ENCODE data around the gene LRRTM4. TPM values are rescaled to one million over a fixed set of nuclear protein-coding genes. Genes with fewer than 3 reads are reported as not detected.
"Not testable (repeated sequence)": the region's sequence is repeated elsewhere in the genome, so short reads cannot be mapped to it uniquely, and the experiment has no call there.

The LRRTM4 gene
- total RNA-seq, 1 donor from 2014 or later = not detected

DNA sequence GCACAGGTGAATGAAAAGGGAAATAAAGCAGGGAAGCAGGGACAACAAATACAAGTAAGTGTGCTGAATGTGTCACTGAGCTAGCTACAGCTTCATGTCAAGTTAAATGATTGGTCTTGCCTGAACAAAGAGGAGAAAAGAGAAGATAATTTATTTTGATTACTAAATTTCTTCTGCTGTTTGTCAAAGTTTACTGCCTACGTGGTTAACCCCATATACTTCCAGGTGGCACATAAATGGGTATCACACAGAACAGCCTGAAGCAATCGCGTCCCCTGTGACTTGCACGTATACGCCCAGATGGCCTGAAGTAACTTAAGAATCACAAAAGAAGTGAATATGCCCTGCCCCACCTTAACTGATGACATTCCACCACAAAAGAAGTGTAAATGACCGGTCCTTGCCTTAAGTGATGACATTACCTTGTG lies 434.2 kb downstream of the LRRTM4 start:
- DNase-seq (ENCODE audit: low read depth) = no peak

DNA sequence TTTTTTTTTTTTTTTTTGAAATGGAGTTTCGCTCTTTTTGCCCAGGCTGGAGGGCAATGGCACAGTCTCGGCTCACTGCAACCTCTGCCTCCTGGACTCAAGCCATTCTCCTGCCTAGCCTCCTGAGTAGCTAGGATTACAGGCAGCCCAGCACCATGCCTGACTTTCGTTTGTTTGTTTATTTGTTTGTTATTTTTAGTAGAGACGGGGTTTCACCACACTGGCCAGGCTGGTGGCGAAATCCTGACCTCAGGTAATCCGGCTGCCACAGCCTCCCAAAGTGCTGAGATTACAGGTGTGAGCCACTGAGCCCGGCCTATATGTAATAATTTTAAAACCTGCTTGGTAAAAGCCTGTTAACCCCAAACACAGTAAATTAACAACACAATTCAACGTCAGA lies 435.7 kb downstream of the LRRTM4 start:
- no peak for DNase-seq (ENCODE audit: low read depth)

DNA sequence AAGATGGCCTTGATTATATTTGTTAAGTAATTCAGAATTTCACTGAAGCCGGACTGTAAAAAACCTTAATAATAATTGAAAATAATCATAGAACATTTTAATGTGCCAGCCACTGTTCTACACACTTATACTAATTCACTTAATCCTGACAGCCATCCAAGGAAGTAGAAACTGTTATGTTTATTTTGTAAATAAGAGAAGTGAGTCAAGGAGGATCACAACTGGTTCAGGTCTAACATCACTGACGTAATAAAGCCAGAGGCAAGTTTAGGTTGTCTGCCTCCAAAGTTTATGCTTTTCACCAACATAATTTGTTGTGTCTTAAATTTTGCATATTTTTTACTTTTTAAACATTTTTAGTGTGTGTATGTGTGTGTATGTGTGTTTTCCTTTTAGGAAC lies 436.1 kb downstream of the LRRTM4 start:
- no peak for DNase-seq (ENCODE audit: low read depth)

DNA sequence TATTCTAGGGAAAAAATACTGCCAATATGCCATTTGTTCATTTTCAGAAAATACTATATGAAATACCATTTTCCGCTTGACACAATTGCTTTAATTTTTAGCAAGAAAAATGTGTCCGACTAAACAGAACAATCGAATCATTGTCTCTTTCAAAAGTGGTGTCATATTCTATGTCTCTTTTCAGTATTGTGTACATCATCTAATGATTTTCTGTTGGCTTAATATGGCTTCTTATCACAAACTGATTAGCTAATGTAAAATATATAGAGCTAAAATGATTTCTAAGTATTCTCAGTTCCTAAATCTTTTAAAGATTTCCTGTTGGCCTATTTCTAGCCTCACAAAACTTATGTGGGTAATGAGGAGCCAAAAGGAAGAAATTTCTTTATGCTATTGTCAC lies 436.6 kb downstream of the LRRTM4 start:
- DNase-seq (ENCODE audit: low read depth) = no peak

DNA sequence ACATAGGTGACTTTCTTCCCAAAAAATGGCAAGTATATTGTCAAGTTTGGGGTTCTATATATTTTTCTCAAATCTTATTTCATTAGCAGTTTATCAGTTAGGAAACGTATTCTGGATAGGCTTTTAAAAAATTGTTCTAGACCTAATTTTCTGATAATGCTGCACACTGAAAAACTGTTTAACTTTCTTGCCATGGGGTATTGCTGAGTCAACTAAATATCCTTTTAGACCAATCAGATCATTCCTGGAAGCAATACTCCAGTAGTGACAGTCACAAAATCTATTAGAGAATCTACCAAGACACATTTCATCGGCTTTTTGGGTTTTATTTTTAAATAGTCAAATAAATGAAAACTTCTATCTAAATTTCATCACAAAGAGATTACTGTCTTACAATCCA lies 440.6 kb downstream of the LRRTM4 start:
- DNase-seq (ENCODE audit: low read depth) = no peak

DNA sequence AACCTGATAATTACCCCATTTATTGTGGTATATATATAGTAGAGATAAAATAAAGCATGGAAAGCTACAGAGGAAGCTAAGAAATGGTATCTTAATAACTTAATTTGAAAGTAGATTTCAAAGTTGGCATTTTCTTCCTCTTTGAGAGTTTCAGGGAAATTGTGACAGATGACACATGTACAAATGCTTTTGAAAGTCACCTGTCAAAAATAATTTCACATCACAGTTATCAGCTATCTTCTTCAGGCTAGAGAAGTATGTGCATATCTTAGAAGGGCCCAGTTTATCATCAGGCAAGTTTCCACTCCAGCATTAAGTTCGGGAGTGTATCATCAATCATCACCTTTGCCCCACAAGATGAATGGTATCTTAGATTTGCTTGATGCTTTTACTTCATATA lies 457.9 kb downstream of the LRRTM4 start:
- no peak for DNase-seq (ENCODE audit: low read depth)

DNA sequence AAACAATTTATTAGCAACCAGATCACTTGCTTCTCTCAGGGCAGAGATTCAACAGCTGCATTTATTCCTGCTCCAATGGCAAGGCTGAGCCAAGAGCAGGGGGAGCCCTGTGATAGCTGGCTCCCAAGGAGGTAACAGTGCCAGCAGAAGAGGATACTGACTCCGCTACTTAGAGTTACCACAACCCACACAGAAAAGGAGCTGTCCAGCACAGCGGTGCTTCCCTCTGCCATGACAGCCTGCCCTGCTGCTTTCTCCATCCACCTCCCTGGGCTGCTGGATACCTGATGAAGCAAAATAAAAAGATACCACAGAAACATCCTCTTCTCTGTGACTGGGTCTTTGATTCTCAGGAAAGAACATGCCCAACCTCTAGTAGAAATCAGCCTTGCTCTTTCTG lies 467.2 kb downstream of the LRRTM4 start:
- no peak for DNase-seq (ENCODE audit: low read depth)

DNA sequence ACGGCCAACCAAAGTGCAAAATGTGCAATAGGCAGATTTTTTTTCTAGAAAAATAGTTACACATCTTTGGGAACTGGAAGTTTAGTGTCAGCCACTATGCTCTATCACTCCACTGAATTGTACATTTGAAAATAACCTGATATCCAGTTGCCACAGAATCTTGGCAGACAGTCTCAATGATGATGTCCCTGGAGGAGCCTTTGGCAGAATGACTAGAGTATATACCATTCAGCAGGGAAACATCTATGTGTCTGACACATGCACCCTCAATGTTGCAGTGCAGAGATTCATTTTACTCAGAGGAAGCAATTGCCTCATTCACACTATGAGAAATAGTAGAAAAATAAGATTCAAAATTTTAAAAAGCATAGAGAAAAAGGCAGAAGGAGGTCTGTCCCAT lies 475.8 kb downstream of the LRRTM4 start:
- DNase-seq (ENCODE audit: low read depth) = no peak

DNA sequence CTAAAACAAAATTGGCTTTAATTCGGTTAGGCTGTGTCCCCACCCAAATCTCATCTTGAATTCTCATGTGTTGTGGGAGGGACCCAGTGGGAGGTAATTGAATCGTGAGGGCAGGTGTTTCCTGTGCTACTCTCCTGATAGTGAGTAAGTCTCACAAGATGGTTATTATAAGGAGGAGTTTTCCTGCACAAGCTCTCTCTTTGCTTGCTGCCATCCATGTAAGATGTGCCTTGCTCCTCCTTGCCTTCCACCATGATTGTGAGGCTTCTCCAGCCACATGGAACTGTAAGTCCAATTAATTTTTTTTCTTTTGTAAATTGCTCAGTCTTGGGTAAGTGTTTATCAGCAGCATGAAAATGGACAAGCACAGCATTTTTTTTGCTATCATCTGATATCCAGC lies 476.7 kb downstream of the LRRTM4 start:
- not testable (repeated sequence) for DNase-seq (ENCODE audit: low read depth)

DNA sequence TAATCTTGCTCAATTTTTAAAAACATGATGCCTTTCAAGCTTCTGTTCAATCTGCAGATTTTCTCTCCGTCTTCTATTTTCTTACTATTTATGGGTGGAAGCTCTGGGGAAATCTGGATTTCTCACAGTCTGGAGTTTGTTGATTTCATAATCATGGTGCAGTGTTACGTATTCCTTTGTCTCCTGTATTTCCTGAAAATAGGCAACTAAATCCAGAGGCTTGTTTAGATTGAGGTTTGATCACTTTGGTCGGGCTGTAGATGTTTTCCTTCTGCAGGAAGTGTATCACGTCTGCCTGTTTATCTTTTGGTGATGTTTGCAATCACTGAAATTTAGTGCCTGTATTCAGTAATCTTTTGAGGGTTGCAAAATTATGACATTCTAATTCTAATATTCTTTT lies 487.7 kb downstream of the LRRTM4 start:
- no peak for DNase-seq (ENCODE audit: low read depth)

DNA sequence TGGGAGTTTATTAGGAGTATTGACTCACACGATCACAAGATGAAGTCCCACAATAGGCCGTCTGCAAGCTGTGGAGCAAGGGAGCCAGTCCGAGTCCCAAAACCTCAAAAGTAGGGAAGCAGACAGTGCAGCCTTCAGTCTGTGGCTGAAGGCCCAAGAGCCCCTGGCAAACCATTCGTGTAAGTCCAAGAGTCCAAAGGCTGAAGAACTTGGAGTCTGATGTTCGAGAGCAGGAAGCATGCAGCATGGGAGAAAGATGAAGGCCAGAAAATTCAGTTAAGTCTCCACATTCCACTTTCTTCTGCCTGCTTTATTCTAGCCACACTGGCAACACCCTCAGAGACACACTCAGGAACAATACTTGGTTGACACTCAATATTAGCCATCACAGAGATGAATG lies 492.9 kb downstream of the LRRTM4 start:
- not testable (repeated sequence) for DNase-seq (ENCODE audit: low read depth)

DNA sequence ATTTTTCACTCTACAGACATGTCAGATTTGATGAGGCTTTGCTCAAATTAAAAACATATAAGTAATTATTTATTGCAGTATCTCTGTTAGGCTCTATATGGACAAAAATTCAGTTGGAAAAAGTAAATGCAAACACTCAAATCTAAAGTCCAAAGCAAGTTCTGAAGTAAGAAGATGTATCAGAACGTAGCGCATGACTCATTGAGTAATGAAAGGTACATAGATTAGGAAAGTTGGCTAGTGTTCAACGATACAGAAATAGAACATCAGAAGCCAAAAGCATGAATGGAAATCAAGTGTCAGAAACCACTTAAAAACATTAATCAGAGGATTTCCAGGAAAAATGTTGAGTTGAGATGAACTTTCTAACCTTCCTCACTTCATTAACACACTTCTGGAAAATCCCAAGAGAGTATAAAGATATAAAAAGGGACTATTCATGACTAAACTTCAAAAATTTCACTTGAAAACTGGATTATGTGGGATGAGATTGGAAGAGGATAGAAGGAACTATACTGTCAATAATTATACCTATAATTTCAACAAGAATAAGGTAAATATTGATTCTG lies 494.1 kb downstream of the LRRTM4 start:
- DNase-seq (ENCODE audit: low read depth) = no peak

DNA sequence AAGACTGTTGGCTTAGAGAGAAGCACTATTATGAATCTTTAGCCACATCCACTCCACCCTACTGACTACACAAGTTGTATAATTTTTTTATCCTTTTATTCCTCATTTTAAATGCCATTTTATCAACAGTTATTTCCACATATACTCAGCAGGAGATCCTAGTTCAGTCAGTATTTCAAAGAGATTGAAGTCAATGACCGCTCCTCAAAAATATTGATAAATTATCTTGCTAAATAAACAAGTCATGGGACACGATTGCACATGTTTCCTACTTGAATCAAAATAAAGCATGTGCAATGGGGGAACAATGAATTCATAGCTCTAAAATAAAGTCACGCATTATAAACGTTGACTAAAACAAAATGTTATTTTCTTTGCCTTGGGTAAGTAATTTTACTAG lies 496.5 kb downstream of the LRRTM4 start:
- DNase-seq (ENCODE audit: low read depth) = no peak

DNA sequence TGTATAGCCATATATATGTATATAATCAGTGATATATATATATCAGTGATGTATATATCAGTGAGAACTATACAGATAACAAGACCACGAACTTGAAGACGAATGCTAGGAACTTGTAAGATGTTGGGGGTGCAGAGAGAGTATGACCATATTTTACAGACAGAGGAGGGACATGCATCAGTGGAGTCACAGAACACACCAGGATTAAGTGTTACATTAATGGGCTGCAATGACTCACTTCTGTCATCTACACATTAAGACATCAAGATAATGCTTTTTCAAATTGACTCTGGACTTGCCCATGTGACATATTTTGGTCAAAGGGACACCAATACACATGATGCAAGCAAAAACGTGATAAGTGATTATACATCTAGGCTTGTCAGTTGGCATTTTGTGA lies 501.0 kb downstream of the LRRTM4 start:
- no peak for DNase-seq (ENCODE audit: low read depth)

DNA sequence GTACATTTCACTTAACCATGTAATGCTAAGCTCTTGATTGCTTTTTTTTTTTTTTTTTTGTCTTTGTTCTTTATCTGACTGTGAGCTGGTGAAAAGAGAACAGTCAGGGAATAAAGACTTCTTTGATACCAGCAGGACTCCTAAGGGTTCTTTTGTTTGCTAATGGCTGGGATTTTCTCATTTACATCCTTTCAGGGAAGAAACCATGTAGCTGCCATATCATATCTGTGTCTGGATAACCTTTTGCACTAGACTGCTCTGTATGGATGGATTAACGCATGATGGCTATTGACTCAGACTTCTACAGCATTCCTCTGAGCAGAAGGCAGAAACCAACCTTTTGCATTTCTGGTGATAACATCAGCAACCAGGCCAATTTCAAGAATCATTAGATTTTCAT lies 504.0 kb downstream of the LRRTM4 start:
- DNase-seq (ENCODE audit: low read depth) = no peak

DNA sequence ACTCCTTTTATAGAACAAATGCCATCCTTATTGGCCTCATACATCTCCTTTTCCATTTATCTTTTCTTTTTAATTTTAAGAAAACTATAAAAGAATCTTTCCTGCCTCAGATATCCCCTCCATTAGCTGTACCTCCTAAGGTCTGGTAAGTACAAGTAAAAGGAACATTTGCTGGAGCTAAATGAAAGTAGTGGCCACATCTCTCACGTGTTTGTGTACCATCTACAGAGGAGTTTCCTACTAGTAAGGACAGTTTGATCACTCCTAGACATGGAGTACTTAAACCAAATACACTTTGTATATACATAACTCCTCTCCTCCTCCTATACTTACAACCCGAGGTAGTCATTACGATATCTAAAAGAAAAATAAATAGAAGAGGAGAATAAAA lies 504.8 kb downstream of the LRRTM4 start:
- DNase-seq (ENCODE audit: low read depth) = no peak

DNA sequence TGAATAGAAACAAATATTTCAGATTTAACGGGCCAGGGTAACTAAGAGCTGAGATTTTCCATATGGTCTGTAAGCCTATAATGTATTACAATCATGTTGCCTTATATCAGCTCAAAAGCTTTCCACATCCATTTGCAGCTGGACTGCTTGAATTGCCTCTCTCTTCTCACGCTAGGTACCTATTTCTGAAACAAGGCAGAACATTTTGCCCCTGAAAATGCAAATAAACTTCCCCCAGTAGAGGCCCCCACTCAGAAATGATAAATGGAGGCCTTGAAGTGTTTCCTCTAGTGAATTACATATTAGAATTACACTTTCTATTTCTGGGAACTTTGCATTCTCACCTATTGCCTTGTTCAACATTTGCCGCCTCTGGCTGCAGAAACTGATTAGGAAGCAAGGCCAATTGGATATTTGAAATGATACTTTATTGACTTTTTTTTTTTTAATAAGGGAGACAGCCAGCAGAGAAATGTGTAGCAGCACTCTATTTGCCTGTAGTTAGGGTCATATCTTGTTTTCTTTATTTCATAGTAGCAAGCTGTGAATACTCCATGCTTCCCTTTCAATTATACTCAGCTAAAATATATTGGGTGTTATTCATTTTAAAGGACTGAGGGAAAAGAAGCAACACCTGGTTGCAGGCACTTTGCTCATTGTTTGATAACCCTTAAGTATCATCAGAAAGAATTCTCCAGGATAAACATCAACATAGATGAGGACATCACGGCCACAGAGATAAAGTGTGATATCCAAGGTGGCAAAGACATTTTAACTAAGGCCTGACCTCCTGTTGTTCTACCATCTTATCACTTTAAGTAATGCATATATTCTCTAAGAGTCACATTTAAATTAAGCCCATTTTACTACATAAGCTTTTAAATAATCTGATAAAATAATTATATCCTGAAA lies 505.5 kb downstream of the LRRTM4 start:
- no peak for DNase-seq (ENCODE audit: low read depth)

DNA sequence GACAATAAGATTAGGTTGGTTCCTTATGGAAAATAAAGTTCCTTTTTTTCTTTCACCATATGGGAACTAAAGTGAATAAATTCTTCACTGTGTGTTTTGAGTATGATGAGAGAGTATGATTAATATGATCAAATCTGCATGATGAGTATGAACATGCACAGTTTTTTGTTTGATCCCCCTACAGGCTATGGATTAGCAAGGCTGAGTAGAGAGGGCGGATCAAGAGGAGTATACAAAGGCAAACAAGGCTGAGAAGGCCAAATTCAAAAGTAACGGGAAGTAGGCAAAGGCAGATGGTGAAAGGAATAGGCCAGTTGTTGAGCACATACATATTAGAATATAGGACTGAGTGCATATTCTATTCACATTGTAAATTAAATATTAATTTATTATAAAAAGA lies 508.2 kb downstream of the LRRTM4 start:
- no peak for DNase-seq (ENCODE audit: low read depth)

DNA sequence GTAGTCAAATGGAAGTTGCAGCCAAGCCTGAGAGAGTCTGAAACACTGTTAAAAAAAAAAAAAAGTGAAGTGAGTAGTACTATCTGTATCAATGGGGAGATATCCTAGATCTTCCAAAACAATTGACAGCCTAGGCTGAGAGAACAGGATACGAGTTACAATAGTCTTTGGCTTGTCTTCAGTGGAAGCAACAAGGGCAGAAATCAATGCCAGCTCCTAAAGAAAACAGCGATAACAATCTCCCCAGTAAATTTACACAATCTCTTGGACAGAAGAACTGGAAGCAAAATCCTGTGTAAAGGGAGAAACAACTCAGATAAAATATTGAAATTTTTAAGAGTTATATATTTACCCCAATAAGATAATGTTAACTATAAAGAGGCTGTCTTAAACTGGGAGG lies 508.7 kb downstream of the LRRTM4 start:
- DNase-seq (ENCODE audit: low read depth) = no peak

DNA sequence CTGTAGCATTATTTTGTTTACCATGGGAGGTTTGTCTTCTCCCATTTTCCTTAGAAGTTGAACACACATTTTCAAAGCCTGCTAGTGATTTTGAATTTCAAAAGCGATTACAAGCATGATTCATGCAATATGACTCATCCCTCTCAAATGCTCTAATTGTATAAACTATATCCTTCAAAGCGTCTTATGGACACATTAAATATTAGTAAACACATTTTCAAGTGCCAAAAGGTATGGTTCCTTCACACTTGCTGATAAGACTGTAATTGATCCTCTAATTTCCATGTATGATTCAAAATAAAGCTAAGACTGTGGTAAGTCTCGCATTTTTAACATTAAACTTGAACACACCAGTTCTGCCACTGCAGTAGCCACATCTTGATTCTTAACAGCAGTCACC lies 512.9 kb downstream of the LRRTM4 start:
- no peak for DNase-seq (ENCODE audit: low read depth)

DNA sequence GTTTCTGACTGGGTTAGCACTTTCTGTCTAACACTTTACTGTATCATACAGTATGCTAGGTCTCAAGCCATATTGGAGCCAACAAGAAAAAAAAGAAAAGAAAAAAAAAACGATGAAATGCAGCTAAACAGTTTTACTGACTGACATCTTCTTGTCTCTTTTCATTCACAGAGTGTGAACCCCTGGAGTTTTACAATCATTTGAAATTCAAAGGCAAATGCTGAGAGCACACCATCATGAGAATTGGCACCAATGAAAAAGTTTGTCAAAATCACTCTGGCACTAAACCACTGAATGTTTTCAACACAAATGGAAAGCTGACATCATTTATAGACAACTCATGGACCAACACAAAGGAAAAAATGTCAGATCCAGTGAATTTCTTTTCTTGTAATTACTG lies 513.3 kb downstream of the LRRTM4 start:
- DNase-seq (ENCODE audit: low read depth) = no peak

DNA sequence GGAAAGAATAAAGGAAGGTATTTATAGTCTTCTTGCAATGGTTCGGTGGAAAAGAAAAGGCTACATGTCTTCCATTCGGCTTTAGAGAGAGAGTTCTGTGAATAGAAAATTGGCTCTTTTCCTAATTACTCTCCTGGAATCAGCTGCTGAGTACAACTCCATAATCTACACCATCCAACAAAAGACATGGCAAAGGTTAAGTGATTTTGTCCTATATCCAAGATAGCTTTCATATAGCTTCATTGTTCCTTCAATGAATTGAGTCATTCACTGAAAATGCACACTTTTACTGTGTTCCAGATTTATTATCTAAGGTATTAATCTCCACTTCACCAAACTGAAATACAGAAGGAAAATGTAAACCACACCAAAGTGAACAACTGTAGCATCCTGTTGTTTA lies 514.5 kb downstream of the LRRTM4 start:
- no peak for DNase-seq (ENCODE audit: low read depth)

DNA sequence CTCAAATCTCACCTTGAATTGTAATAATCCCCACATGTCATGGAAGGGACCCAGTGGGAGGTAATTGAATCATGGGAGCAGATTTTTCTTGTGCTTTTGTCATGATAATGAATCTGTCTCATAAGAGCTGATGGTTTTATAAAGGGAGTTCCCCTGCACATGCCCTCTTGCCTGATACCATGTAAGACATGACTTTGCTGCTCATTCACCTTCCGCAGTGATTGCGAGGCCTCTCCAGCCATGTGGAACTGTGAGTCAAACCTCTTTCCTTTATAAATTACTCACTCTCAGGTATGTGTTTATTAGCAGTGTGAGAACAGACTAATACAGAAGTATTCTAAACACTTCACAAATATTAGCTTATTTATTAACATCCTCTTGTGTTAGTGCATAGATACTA lies 516.7 kb downstream of the LRRTM4 start:
- no peak for DNase-seq (ENCODE audit: low read depth)
